ENCODE measurements around the gene EVX2. TPM values are rescaled to one million over a fixed set of nuclear protein-coding genes. Genes with fewer than 3 reads are reported as not detected.

EVX2 gene
- total RNA-seq, 3 donors from 2014 or later, result 0.12 TPM; not detected in 2

- Histone ChIP-seq H3K4me3 (no peak overlapping the region), H3K36me3 (ENCODE audit: low read depth) (no peaks in the 10 kb centered on the region), H3K9me3 (no peaks in the 10 kb centered on the region), H3K4me1 (ENCODE audit: low read depth) (peaks cover 23% of the 10 kb centered on the region)
- intact Hi-C loops (cut with DNase I, micrococcal nuclease), result no loop called here
- TF ChIP-seq CTCF (IDR thresholded peaks at IDR 0.05), result no peak
- ATAC-seq (no peak), DNase-seq (peak in 1 of 3 donors; percentile 34)
Measured at GRCh38 chr2:176107731-176108181, 24.0 kb upstream of the EVX2 start.

GRCh38 chr2:176106581-176107539 is 23.1 kb upstream of the EVX2 start, which contains the start of gene HOXD11:
Gene HOXD11 (plus strand): TSS chr2:176107280. CDS start chr2:176107356, 76 bp downstream.
- H3K4me3 ChIP-seq, result no peak within 1 kb of the TSS

GRCh38 chr2:176105730-176106580 is 22.2 kb upstream of the EVX2 start:
- no peaks in the 10 kb centered on the region for H3K9me3 ChIP-seq
- no peak overlapping the region for H3K4me3 ChIP-seq
- intact Hi-C loops (cut with DNase I, micrococcal nuclease), result no loop called here
- ATAC-seq (no peak), DNase-seq (peak in 1 of 3 donors; percentile 24)
- H3K4me1 ChIP-seq (ENCODE audit: low read depth), result peaks cover 23% of the 10 kb centered on the region
- no peaks in the 10 kb centered on the region for H3K36me3 ChIP-seq (ENCODE audit: low read depth)
- no peak for TF ChIP-seq CTCF (IDR thresholded peaks at IDR 0.05)

More at GRCh38 chr2:176106581-176107539, 23.1 kb upstream of the EVX2 start, which contains the start of gene HOXD11:
- TF ChIP-seq CTCF (IDR thresholded peaks at IDR 0.05), result no peak
- H3K4me1 ChIP-seq (ENCODE audit: low read depth), result peaks cover 23% of the 10 kb centered on the region
- H3K9me3 ChIP-seq, result no peaks in the 10 kb centered on the region
- H3K36me3 ChIP-seq (ENCODE audit: low read depth), result no peaks in the 10 kb centered on the region
- peak; percentile 46 to 63 (median 62) for DNase-seq
- intact Hi-C loops (cut with DNase I, micrococcal nuclease), result no loop called here
- peak; percentile 58 for ATAC-seq

GRCh38 chr2:176105078-176105729 is 21.4 kb upstream of the EVX2 start:
- ATAC-seq, result no peak
- DNase-seq, result peak in 1 of 3 donors; percentile 26
- H3K36me3 ChIP-seq (ENCODE audit: low read depth), result no peaks in the 10 kb centered on the region
- no peak for TF ChIP-seq CTCF (IDR thresholded peaks at IDR 0.05)
- H3K4me1 ChIP-seq (ENCODE audit: low read depth), result peaks cover 23% of the 10 kb centered on the region
- intact Hi-C loops (cut with DNase I, micrococcal nuclease), result no loop called here
- no peaks in the 10 kb centered on the region for H3K9me3 ChIP-seq
- H3K4me3 ChIP-seq, result no peak overlapping the region
